GM21619 (cell line): Measurements from ENCODE around the gene ITGAD.
A peak's percentile ranks its signal among the peaks of the same experiment; 100 is the strongest.

Experiments used
- ATAC-seq: cut with Tn5 transposase; IDR thresholded peaks from one replicate; pipeline ENCODE4 v1.9.1; 2021; ENCODE audit not compliant: unreplicated experiment

ITGAD gene

GRCh38 chr16:31365131-31365865 is 27.8 kb upstream of the ITGAD start:
- no peak for ATAC-seq

- no peak for ATAC-seq
These were observed 25.3 kb upstream of the ITGAD start for GRCh38 chr16:31367853-31368252.

- ATAC-seq = no peak
These were observed 22.1 kb upstream of the ITGAD start for GRCh38 chr16:31371008-31371407.

GRCh38 chr16:31371619-31372484 is 21.3 kb upstream of the ITGAD start:
- ATAC-seq = no peak

- no peak for ATAC-seq
These were observed 19.9 kb upstream of the ITGAD start for GRCh38 chr16:31373235-31373634.

GRCh38 chr16:31375231-31375630 is 17.9 kb upstream of the ITGAD start:
- no peak for ATAC-seq

GRCh38 chr16:31376705-31377104 is 16.4 kb upstream of the ITGAD start:
- ATAC-seq = no peak

GRCh38 chr16:31377210-31377903 is 15.8 kb upstream of the ITGAD start:
- no peak for ATAC-seq

GRCh38 chr16:31380201-31380600 is 12.9 kb upstream of the ITGAD start:
- ATAC-seq = no peak

GRCh38 chr16:31382485-31383161 is 10.5 kb upstream of the ITGAD start:
- ATAC-seq = peak; percentile 51

- ATAC-seq = no peak
These were observed 7.5 kb upstream of the ITGAD start for GRCh38 chr16:31385680-31386079.

- peak; percentile 56 for ATAC-seq
These were observed 6.8 kb upstream of the ITGAD start for GRCh38 chr16:31386157-31386984.

- no peak for ATAC-seq
These were observed 4.6 kb upstream of the ITGAD start for GRCh38 chr16:31388535-31388934.

GRCh38 chr16:31390504-31391041 is 2.6 kb upstream of the ITGAD start:
- no peak for ATAC-seq

GRCh38 chr16:31395647-31396046 is 2.5 kb downstream of the ITGAD start:
- no peak for ATAC-seq

- ATAC-seq = no peak
These were observed 4.0 kb downstream of the ITGAD start for GRCh38 chr16:31397096-31397660.

- ATAC-seq = no peak
These were observed 4.6 kb downstream of the ITGAD start for GRCh38 chr16:31397701-31398100.

- ATAC-seq = no peak
These were observed 7.1 kb downstream of the ITGAD start for GRCh38 chr16:31400191-31400590.

- ATAC-seq = no peak
These were observed 8.3 kb downstream of the ITGAD start for GRCh38 chr16:31401436-31401835.

- no peak for ATAC-seq
These were observed 9.6 kb downstream of the ITGAD start for GRCh38 chr16:31402687-31403086.
